Nephron (organoid): Measurements from ENCODE around the gene CAB39.
"Not testable (repeated sequence)": the region's sequence is repeated elsewhere in the genome, so short reads cannot be mapped to it uniquely, and the experiment has no call there.

Source experiments
- H3K27ac Mint-ChIP-seq, 3 experiments: 2 replicates each; pipeline ENCODE4 v1.8.0; 2020; ENCODE audit warnings: mixed read lengths in 3 of 3, mild to moderate bottlenecking in 2 of 3, moderate library complexity in 1 of 3
- H3K27me3 Mint-ChIP-seq: 2 replicates; pipeline ENCODE4 v1.8.0; 2021; ENCODE audit warnings: low read depth, mild to moderate bottlenecking, moderate library complexity, mixed read lengths
- H3K36me3 Mint-ChIP-seq: 2 replicates; pipeline ENCODE4 v1.8.0; 2020; ENCODE audit warnings: low read depth, mixed read lengths
- H3K4me1 Mint-ChIP-seq: 2 replicates; pipeline ENCODE4 v1.8.0; 2020; ENCODE audit warnings: mixed read lengths
- H3K4me3 Mint-ChIP-seq, 3 experiments: 2 replicates each; pipeline ENCODE4 v1.8.0; 2020; ENCODE audit warnings: mild to moderate bottlenecking in 3 of 3, mixed read lengths in 3 of 3, moderate library complexity in 2 of 3
- H3K9me3 Mint-ChIP-seq: 2 replicates; pipeline ENCODE4 v1.8.0; 2020; ENCODE audit warnings: mixed read lengths
- TF ChIP-seq, protein P1 (sequence below), 3 experiments: fragments of 200-600 bp; sonication (generic); IDR thresholded peaks; one replicate each; pipeline ENCODE4 v1.5.0; 2021; ENCODE audit warnings: antibody characterized with exemption in 3 of 3; ENCODE audit not compliant: unreplicated experiment in 3 of 3

The CAB39 gene

DNA sequence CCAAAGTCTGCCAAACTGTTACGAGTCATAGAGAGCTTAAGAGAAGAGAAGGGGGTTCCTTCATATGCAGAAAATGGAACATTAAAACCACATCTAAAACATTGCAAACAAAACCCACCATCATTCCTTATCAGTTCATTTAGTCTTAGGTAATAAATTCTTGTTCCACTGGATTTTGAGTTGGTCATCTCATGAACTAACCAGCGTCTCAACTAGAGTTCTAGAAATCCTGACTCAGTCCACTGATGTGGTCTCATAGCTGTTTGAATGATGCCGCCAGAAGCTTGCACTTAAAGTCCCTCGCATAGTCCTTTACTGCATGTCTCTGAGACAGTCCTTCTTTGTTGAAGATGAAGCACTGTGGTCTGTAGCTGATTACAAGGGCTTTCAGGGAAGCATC, 15.0 kb upstream of the CAB39 start:
- TF ChIP-seq, protein P1, sequence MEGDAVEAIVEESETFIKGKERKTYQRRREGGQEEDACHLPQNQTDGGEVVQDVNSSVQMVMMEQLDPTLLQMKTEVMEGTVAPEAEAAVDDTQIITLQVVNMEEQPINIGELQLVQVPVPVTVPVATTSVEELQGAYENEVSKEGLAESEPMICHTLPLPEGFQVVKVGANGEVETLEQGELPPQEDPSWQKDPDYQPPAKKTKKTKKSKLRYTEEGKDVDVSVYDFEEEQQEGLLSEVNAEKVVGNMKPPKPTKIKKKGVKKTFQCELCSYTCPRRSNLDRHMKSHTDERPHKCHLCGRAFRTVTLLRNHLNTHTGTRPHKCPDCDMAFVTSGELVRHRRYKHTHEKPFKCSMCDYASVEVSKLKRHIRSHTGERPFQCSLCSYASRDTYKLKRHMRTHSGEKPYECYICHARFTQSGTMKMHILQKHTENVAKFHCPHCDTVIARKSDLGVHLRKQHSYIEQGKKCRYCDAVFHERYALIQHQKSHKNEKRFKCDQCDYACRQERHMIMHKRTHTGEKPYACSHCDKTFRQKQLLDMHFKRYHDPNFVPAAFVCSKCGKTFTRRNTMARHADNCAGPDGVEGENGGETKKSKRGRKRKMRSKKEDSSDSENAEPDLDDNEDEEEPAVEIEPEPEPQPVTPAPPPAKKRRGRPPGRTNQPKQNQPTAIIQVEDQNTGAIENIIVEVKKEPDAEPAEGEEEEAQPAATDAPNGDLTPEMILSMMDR (IDR thresholded peaks at IDR 0.05; ENCODE audit: unreplicated experiment in 3 of 3): no peak
- no peaks in the 10 kb centered on the region for H3K36me3 Mint-ChIP-seq
- H3K4me3 Mint-ChIP-seq: no peak overlapping the region
- peaks cover 5% of the 10 kb centered on the region for H3K27me3 Mint-ChIP-seq
- no peak overlapping the region for H3K27ac Mint-ChIP-seq
- H3K9me3 Mint-ChIP-seq: peaks cover 2% of the 10 kb centered on the region
- no peaks in the 10 kb centered on the region for H3K4me1 Mint-ChIP-seq

DNA sequence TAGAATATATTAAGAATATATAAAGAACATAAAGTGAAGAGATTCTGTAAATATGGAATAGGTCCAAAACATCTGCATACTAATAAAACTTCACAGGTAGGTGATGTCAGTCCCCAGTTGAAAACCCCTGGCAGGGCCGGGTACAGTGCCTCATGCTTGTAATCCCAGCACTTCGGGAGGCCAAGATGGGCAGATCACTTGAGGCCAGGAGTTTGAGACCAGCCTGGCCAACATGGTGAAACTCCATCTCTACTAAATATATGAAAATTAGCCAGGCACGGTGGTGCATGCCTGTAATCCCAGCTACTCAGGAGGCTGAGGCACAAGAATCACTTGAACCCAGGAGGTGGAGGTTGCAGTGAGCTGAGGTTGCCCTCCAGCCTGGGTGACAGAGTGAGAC, 13.9 kb upstream of the CAB39 start:
- H3K27me3 Mint-ChIP-seq, H3K4me1 Mint-ChIP-seq, H3K36me3 Mint-ChIP-seq, H3K9me3 Mint-ChIP-seq, H3K4me3 Mint-ChIP-seq, H3K27ac Mint-ChIP-seq: not testable (repeated sequence)

- Mint-ChIP-seq H3K4me3 (no peak overlapping the region), H3K9me3 (peaks cover 8% of the 10 kb centered on the region), H3K27ac (no peak overlapping the region), H3K36me3 (no peaks in the 10 kb centered on the region), H3K27me3 (peaks cover 5% of the 10 kb centered on the region), H3K4me1 (no peaks in the 10 kb centered on the region)
- TF ChIP-seq, protein P1 (IDR thresholded peaks at IDR 0.05; ENCODE audit: unreplicated experiment in 3 of 3): no peak
These were observed 12.2 kb upstream of the CAB39 start for GRCh38 chr2:230700447-230700846.

DNA sequence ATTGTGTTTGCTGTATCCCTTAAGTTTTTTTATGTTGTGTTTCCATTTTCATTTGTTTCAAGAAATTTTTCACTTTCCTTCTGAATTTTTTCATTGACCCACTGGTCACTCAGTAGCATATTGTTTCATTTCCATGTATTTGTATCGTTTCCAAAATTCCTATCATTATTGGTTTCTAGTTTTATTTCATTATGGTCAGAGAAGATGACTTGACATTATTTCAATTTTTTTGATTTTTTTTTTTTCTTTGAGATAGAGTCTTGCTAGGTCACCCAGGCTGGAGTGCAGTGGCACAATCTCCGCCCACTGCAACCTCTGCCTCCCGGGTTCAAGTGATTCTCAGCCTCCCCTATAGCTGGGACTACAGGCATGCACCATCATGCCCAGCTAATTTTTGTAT, 11.3 kb upstream of the CAB39 start:
- Mint-ChIP-seq H3K9me3 (peaks cover 8% of the 10 kb centered on the region), H3K27me3 (peaks cover 5% of the 10 kb centered on the region), H3K27ac (no peak overlapping the region), H3K4me3 (no peak overlapping the region), H3K36me3 (no peaks in the 10 kb centered on the region), H3K4me1 (no peaks in the 10 kb centered on the region)
- TF ChIP-seq, protein P1 (IDR thresholded peaks at IDR 0.05; ENCODE audit: unreplicated experiment in 3 of 3): no peak

DNA sequence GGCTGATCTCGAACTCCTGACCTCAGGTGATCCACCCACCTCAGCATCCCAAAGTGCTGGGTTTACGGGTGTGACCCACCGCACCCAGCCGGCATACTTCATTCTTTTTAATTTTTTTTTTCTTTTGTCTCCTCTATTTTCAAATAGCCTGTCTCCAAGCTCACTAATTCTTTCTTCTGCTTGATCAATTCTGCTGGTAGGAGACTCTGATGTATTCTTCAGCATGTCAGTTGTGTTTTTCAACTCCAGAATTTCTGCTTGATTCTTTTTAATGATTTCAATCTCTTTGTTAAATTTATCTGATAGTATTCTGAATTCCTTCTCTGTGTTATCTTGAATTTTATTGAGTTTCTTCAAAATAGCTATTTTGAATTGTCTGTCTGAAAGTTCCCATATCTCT, 10.2 kb upstream of the CAB39 start:
- H3K27ac Mint-ChIP-seq, H3K9me3 Mint-ChIP-seq, H3K36me3 Mint-ChIP-seq, H3K4me3 Mint-ChIP-seq, H3K27me3 Mint-ChIP-seq, H3K4me1 Mint-ChIP-seq: not testable (repeated sequence)

- H3K9me3 Mint-ChIP-seq: peaks cover 8% of the 10 kb centered on the region
- TF ChIP-seq, protein P1 (IDR thresholded peaks at IDR 0.05; ENCODE audit: unreplicated experiment in 3 of 3): no peak
- H3K4me1 Mint-ChIP-seq: no peaks in the 10 kb centered on the region
- H3K27ac Mint-ChIP-seq: no peak overlapping the region
- no peak overlapping the region for H3K4me3 Mint-ChIP-seq
- no peaks in the 10 kb centered on the region for H3K36me3 Mint-ChIP-seq
- H3K27me3 Mint-ChIP-seq: peaks cover 12% of the 10 kb centered on the region
These were observed 9.1 kb upstream of the CAB39 start for GRCh38 chr2:230703514-230703913.

- H3K36me3 Mint-ChIP-seq: no peaks in the 10 kb centered on the region
- no peak overlapping the region for H3K4me3 Mint-ChIP-seq
- TF ChIP-seq, protein P1 (IDR thresholded peaks at IDR 0.05; ENCODE audit: unreplicated experiment in 3 of 3): no peak
- H3K9me3 Mint-ChIP-seq: peaks cover 8% of the 10 kb centered on the region
- H3K27ac Mint-ChIP-seq: no peak overlapping the region
- no peaks in the 10 kb centered on the region for H3K4me1 Mint-ChIP-seq
- H3K27me3 Mint-ChIP-seq: peaks cover 14% of the 10 kb centered on the region
These were observed 6.6 kb upstream of the CAB39 start for GRCh38 chr2:230706053-230706521.
